ENCODE measurements around the gene SSTR4.

SSTR4 gene

DNA sequence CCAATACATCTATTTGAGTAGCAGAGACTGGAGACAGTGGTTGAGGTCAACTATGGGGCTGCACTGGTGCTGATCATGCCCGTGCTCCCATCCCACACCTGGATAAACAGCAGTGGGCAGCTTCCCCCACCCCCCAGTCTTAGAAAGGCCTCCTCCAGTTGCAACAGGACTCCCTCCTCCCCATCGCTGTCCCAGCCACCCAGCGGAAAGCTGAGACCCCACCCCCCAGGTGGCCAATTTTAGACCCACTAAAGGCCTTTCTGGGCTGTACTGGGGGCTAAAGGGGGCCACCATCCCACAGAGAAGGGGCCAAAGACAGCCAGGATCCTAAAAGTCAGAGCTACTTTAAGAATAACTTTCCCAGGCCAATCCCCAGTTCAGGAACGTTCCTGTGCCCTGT, 1.2 kb upstream of the SSTR4 start:
- no peak overlapping the region for H2BK120ac ChIP-seq (ENCODE audit: low read depth, low read length)
- no peak overlapping the region for H3K4ac ChIP-seq (ENCODE audit: low read length)
- no peak overlapping the region for H3K27ac ChIP-seq (replicated peaks; ENCODE audit: low read length)
- H3K9ac ChIP-seq (ENCODE audit: low read depth, low read length, poor library complexity): no peak overlapping the region
- H2BK15ac ChIP-seq (ENCODE audit: low read length): peak overlapping the region; percentile 7
- no peak overlapping the region for H3K23ac ChIP-seq (ENCODE audit: low read depth, low read length, poor library complexity)
- H4K91ac ChIP-seq (ENCODE audit: low read depth, low read length, poor library complexity): no peak overlapping the region
- no peak overlapping the region for H2AK5ac ChIP-seq (ENCODE audit: low read depth, low read length)
- no CpG with 5 or more reads among the region's 4 CpGs for WGBS, 2 donors (ENCODE audit: extremely low coverage in 2 of 2, insufficient read length in 2 of 2, insufficient replicate concordance in 1 of 2)
- no peak overlapping the region for H3K4me2 ChIP-seq (ENCODE audit: insufficient read depth, low read length, poor library complexity, severe bottlenecking)
- H3K4me1 ChIP-seq (ENCODE audit: control insufficient read depth in 2 of 2, insufficient read depth in 1 of 2, low read depth in 1 of 2, low read length in 2 of 2): peaks cover 0 to 3% of the 10 kb centered on the region in 2 donors
- H2AFZ ChIP-seq (ENCODE audit: low read length): no peak overlapping the region
- H3K79me1 ChIP-seq (ENCODE audit: low read depth, low read length): no peaks in the 10 kb centered on the region
- H4K8ac ChIP-seq (ENCODE audit: low read depth, low read length): no peak overlapping the region
- H3K14ac ChIP-seq (ENCODE audit: low read length): no peak overlapping the region
- no peak overlapping the region for H2BK12ac ChIP-seq (ENCODE audit: low read length)
- no peaks in the 10 kb centered on the region for H3K9me3 ChIP-seq (replicated peaks in 1 of 2; ENCODE audit: control insufficient read depth in 2 of 2, insufficient read depth in 1 of 2, low read depth in 1 of 2, low read length in 2 of 2)
- no peaks in the 10 kb centered on the region for H3K36me3 ChIP-seq (replicated peaks in 1 of 2; ENCODE audit: control insufficient read depth in 2 of 2, insufficient read depth in 2 of 2, low read length in 2 of 2)
- no peak overlapping the region for H3K18ac ChIP-seq (ENCODE audit: low read length)
- peaks cover 4 to 37% (median 6%) of the 10 kb centered on the region in 3 experiments for H3K27me3 ChIP-seq (ENCODE audit: control insufficient read depth in 3 of 3, insufficient read depth in 3 of 3, low read depth in 1 of 3, low read length in 3 of 3)
- DNase-seq (ENCODE audit: low spot score): no peak
- no peak overlapping the region for H3K4me3 ChIP-seq (ENCODE audit: low read length in 2 of 2)
- no peak overlapping the region for H2BK5ac ChIP-seq (ENCODE audit: low read length)

DNA sequence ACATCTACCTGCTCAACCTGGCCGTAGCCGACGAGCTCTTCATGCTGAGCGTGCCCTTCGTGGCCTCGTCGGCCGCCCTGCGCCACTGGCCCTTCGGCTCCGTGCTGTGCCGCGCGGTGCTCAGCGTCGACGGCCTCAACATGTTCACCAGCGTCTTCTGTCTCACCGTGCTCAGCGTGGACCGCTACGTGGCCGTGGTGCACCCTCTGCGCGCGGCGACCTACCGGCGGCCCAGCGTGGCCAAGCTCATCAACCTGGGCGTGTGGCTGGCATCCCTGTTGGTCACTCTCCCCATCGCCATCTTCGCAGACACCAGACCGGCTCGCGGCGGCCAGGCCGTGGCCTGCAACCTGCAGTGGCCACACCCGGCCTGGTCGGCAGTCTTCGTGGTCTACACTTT, 619 bp downstream of the SSTR4 start:
- Histone ChIP-seq H4K8ac (ENCODE audit: low read depth, low read length) (no peak overlapping the region), H3K4me3 (ENCODE audit: low read length in 2 of 2) (peak overlapping the region in 1 of 2 donors; percentile 74), H2BK120ac (ENCODE audit: low read depth, low read length) (no peak overlapping the region), H3K27ac (replicated peaks; ENCODE audit: low read length) (no peak overlapping the region), H3K4me1 (ENCODE audit: control insufficient read depth in 2 of 2, insufficient read depth in 1 of 2, low read depth in 1 of 2, low read length in 2 of 2) (peaks cover 0 to 3% of the 10 kb centered on the region in 2 donors), H3K18ac (ENCODE audit: low read length) (peak overlapping the region; percentile 62), H4K91ac (ENCODE audit: low read depth, low read length, poor library complexity) (no peak overlapping the region), H3K23ac (ENCODE audit: low read depth, low read length, poor library complexity) (peak overlapping the region; percentile 89), H3K9me3 (replicated peaks in 1 of 2; ENCODE audit: control insufficient read depth in 2 of 2, insufficient read depth in 1 of 2, low read depth in 1 of 2, low read length in 2 of 2) (no peaks in the 10 kb centered on the region), H3K14ac (ENCODE audit: low read length) (peak overlapping the region; percentile 90), H2BK12ac (ENCODE audit: low read length) (no peak overlapping the region), H2BK15ac (ENCODE audit: low read length) (no peak overlapping the region), H3K79me1 (ENCODE audit: low read depth, low read length) (no peaks in the 10 kb centered on the region), H3K27me3 (ENCODE audit: control insufficient read depth in 3 of 3, insufficient read depth in 3 of 3, low read depth in 1 of 3, low read length in 3 of 3) (peaks cover 4 to 40% (median 11%) of the 10 kb centered on the region in 3 experiments), H3K4me2 (ENCODE audit: insufficient read depth, low read length, poor library complexity, severe bottlenecking) (no peak overlapping the region), H2BK5ac (ENCODE audit: low read length) (no peak overlapping the region), H3K36me3 (replicated peaks in 1 of 2; ENCODE audit: control insufficient read depth in 2 of 2, insufficient read depth in 2 of 2, low read length in 2 of 2) (no peaks in the 10 kb centered on the region), H2AK5ac (ENCODE audit: low read depth, low read length) (peak overlapping the region; percentile 22), H2AFZ (ENCODE audit: low read length) (no peak overlapping the region), H3K4ac (ENCODE audit: low read length) (no peak overlapping the region), H3K9ac (ENCODE audit: low read depth, low read length, poor library complexity) (peak overlapping the region; percentile 56)
- WGBS, 2 donors (ENCODE audit: extremely low coverage in 2 of 2, insufficient read length in 2 of 2, insufficient replicate concordance in 1 of 2): no CpG with 5 or more reads among the region's 41 CpGs
- no peak for DNase-seq (ENCODE audit: low spot score)

DNA sequence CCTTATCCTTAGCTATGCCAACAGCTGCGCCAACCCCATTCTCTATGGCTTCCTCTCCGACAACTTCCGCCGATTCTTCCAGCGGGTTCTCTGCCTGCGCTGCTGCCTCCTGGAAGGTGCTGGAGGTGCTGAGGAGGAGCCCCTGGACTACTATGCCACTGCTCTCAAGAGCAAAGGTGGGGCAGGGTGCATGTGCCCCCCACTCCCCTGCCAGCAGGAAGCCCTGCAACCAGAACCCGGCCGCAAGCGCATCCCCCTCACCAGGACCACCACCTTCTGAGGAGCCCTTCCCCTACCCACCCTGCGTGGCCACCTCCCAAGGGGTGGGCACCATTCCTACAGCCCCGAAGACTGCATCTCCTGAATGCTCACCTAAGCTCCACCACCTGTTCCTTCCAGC, 1.3 kb downstream of the SSTR4 start:
- H3K4me1 ChIP-seq (ENCODE audit: control insufficient read depth in 2 of 2, insufficient read depth in 1 of 2, low read depth in 1 of 2, low read length in 2 of 2): peaks cover 0 to 3% of the 10 kb centered on the region in 2 donors
- H3K27me3 ChIP-seq (ENCODE audit: control insufficient read depth in 3 of 3, insufficient read depth in 3 of 3, low read depth in 1 of 3, low read length in 3 of 3): peaks cover 4 to 40% (median 14%) of the 10 kb centered on the region in 3 experiments
- no peaks in the 10 kb centered on the region for H3K79me1 ChIP-seq (ENCODE audit: low read depth, low read length)
- no peak overlapping the region for H3K4me2 ChIP-seq (ENCODE audit: insufficient read depth, low read length, poor library complexity, severe bottlenecking)
- H3K9me3 ChIP-seq (replicated peaks in 1 of 2; ENCODE audit: control insufficient read depth in 2 of 2, insufficient read depth in 1 of 2, low read depth in 1 of 2, low read length in 2 of 2): no peaks in the 10 kb centered on the region
- H2BK15ac ChIP-seq (ENCODE audit: low read length): no peak overlapping the region
- H3K14ac ChIP-seq (ENCODE audit: low read length): no peak overlapping the region
- H4K91ac ChIP-seq (ENCODE audit: low read depth, low read length, poor library complexity): no peak overlapping the region
- H3K18ac ChIP-seq (ENCODE audit: low read length): no peak overlapping the region
- no peak for DNase-seq (ENCODE audit: low spot score)
- peak overlapping the region; percentile 56 for H3K9ac ChIP-seq (ENCODE audit: low read depth, low read length, poor library complexity)
- no peak overlapping the region for H3K23ac ChIP-seq (ENCODE audit: low read depth, low read length, poor library complexity)
- H2BK120ac ChIP-seq (ENCODE audit: low read depth, low read length): no peak overlapping the region
- WGBS, 2 donors (ENCODE audit: extremely low coverage in 2 of 2, insufficient read length in 2 of 2, insufficient replicate concordance in 1 of 2): no CpG with 5 or more reads among the region's 11 CpGs
- H3K4ac ChIP-seq (ENCODE audit: low read length): no peak overlapping the region
- no peak overlapping the region for H2BK12ac ChIP-seq (ENCODE audit: low read length)
- H4K8ac ChIP-seq (ENCODE audit: low read depth, low read length): no peak overlapping the region
- no peak overlapping the region for H3K27ac ChIP-seq (replicated peaks; ENCODE audit: low read length)
- H3K36me3 ChIP-seq (replicated peaks in 1 of 2; ENCODE audit: control insufficient read depth in 2 of 2, insufficient read depth in 2 of 2, low read length in 2 of 2): no peaks in the 10 kb centered on the region
- H2AFZ ChIP-seq (ENCODE audit: low read length): no peak overlapping the region
- H2BK5ac ChIP-seq (ENCODE audit: low read length): no peak overlapping the region
- H2AK5ac ChIP-seq (ENCODE audit: low read depth, low read length): no peak overlapping the region
- no peak overlapping the region for H3K4me3 ChIP-seq (ENCODE audit: low read length in 2 of 2)

DNA sequence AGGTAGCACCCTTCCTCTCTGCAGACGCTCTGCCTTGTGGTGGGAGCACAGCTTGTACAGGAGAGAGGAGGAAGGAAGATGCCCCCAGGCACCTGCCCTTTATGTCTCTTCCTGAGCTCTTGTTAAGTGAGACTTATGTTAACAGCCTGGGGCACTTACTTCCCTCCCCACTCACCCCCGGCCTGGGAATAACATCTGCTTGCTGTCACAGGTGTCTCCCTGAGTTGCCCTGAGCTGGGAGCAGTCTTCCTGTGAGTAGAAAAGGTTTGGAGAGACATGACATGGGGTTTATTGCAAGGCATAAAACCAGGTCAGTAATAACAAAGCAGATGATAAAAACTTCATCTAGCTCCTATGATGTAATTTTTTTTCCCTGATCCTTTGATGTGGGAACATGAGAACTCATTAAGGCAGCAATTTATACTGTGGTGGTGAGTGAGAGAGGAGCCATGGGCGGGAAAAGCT, 1.9 kb downstream of the SSTR4 start:
- Histone ChIP-seq H3K4me3 (ENCODE audit: low read length in 2 of 2) (no peak overlapping the region), H3K27me3 (ENCODE audit: control insufficient read depth in 3 of 3, insufficient read depth in 3 of 3, low read depth in 1 of 3, low read length in 3 of 3) (peaks cover 4 to 40% (median 15%) of the 10 kb centered on the region in 3 experiments), H3K27ac (replicated peaks; ENCODE audit: low read length) (no peak overlapping the region), H3K18ac (ENCODE audit: low read length) (no peak overlapping the region), H4K8ac (ENCODE audit: low read depth, low read length) (no peak overlapping the region), H3K4me1 (ENCODE audit: control insufficient read depth in 2 of 2, insufficient read depth in 1 of 2, low read depth in 1 of 2, low read length in 2 of 2) (peaks cover 0 to 3% of the 10 kb centered on the region in 2 donors), H2AK5ac (ENCODE audit: low read depth, low read length) (peak overlapping the region; percentile 13), H3K79me1 (ENCODE audit: low read depth, low read length) (no peaks in the 10 kb centered on the region), H3K9ac (ENCODE audit: low read depth, low read length, poor library complexity) (no peak overlapping the region), H3K4ac (ENCODE audit: low read length) (no peak overlapping the region), H3K23ac (ENCODE audit: low read depth, low read length, poor library complexity) (no peak overlapping the region), H2BK120ac (ENCODE audit: low read depth, low read length) (no peak overlapping the region), H3K36me3 (replicated peaks in 1 of 2; ENCODE audit: control insufficient read depth in 2 of 2, insufficient read depth in 2 of 2, low read length in 2 of 2) (no peaks in the 10 kb centered on the region), H3K14ac (ENCODE audit: low read length) (no peak overlapping the region), H2BK12ac (ENCODE audit: low read length) (no peak overlapping the region), H3K9me3 (replicated peaks in 1 of 2; ENCODE audit: control insufficient read depth in 2 of 2, insufficient read depth in 1 of 2, low read depth in 1 of 2, low read length in 2 of 2) (no peaks in the 10 kb centered on the region), H3K4me2 (ENCODE audit: insufficient read depth, low read length, poor library complexity, severe bottlenecking) (no peak overlapping the region), H2BK15ac (ENCODE audit: low read length) (no peak overlapping the region), H2AFZ (ENCODE audit: low read length) (no peak overlapping the region), H4K91ac (ENCODE audit: low read depth, low read length, poor library complexity) (no peak overlapping the region), H2BK5ac (ENCODE audit: low read length) (no peak overlapping the region)
- DNase-seq (ENCODE audit: low spot score): no peak
- WGBS, 2 donors (ENCODE audit: extremely low coverage in 2 of 2, insufficient read length in 2 of 2, insufficient replicate concordance in 1 of 2): no CpG with 5 or more reads among the region's 3 CpGs

Data from neuronal stem cell (in vitro differentiated cells).